ENCODE measurements around the gene CMSS1.

Gene CMSS1

GRCh38 chr3:99943931-99944761 lies 126.5 kb downstream of the CMSS1 start:
- in situ Hi-C loops (cut with HindIII; ENCODE audit: low sequenced_read_pairs) = no loop called here
- no peak overlapping the region for H3K4me3 ChIP-seq (ENCODE audit: low read depth, low read length)
- no peak for DNase-seq (ENCODE audit: low read depth)
- TF ChIP-seq, protein P1, sequence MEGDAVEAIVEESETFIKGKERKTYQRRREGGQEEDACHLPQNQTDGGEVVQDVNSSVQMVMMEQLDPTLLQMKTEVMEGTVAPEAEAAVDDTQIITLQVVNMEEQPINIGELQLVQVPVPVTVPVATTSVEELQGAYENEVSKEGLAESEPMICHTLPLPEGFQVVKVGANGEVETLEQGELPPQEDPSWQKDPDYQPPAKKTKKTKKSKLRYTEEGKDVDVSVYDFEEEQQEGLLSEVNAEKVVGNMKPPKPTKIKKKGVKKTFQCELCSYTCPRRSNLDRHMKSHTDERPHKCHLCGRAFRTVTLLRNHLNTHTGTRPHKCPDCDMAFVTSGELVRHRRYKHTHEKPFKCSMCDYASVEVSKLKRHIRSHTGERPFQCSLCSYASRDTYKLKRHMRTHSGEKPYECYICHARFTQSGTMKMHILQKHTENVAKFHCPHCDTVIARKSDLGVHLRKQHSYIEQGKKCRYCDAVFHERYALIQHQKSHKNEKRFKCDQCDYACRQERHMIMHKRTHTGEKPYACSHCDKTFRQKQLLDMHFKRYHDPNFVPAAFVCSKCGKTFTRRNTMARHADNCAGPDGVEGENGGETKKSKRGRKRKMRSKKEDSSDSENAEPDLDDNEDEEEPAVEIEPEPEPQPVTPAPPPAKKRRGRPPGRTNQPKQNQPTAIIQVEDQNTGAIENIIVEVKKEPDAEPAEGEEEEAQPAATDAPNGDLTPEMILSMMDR (IDR thresholded peaks at IDR 0.05; ENCODE audit: low read depth, low read length, missing control alignments) = no peak

GRCh38 chr3:99945328-99945995 lies 127.8 kb downstream of the CMSS1 start:
- TF ChIP-seq, protein P1 (IDR thresholded peaks at IDR 0.05; ENCODE audit: low read depth, low read length, missing control alignments) = no peak
- in situ Hi-C loops (cut with HindIII; ENCODE audit: low sequenced_read_pairs) = no loop called here
- DNase-seq (ENCODE audit: low read depth) = peak; percentile 78
- no peak overlapping the region for H3K4me3 ChIP-seq (ENCODE audit: low read depth, low read length)

DNA sequence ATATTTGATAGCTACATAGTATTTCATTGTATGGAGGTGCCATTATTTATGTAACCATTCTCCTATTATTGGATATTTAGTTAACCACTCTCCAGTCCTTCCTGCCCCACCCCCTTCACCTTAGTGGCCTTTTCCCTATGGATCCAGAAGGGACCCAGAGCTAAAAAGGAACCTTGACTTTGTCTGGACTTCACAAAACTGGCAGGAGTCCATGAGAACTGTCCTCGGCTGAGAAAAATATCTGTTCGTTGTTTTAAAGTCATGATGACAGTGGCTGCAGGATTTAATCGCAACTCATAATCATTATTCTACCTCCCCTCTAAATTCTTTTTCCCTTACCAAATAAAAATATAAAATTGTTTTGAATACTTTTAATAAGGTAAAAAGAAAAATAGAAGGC lies 129.7 kb downstream of the CMSS1 start:
- in situ Hi-C loops (cut with HindIII; ENCODE audit: low sequenced_read_pairs) = no loop called here

GRCh38 chr3:99948467-99949089 lies 130.9 kb downstream of the CMSS1 start:
- no peak overlapping the region for H3K4me3 ChIP-seq (ENCODE audit: low read depth, low read length)
- DNase-seq (ENCODE audit: low read depth) = no peak
- in situ Hi-C loops (cut with HindIII; ENCODE audit: low sequenced_read_pairs) = no loop called here
- TF ChIP-seq, protein P1 (IDR thresholded peaks at IDR 0.05; ENCODE audit: low read depth, low read length, missing control alignments) = no peak

More for the DNA sequence above, 129.7 kb downstream of the CMSS1 start:
- DNase-seq (ENCODE audit: low read depth) = no peak
- TF ChIP-seq, protein P1 (IDR thresholded peaks at IDR 0.05; ENCODE audit: low read depth, low read length, missing control alignments) = no peak
- H3K4me3 ChIP-seq (ENCODE audit: low read depth, low read length) = no peak overlapping the region

GRCh38 chr3:99949956-99950670 lies 132.5 kb downstream of the CMSS1 start:
- no peak overlapping the region for H3K4me3 ChIP-seq (ENCODE audit: low read depth, low read length)
- TF ChIP-seq, protein P1 (IDR thresholded peaks at IDR 0.05; ENCODE audit: low read depth, low read length, missing control alignments) = no peak
- DNase-seq (ENCODE audit: low read depth) = no peak
- in situ Hi-C loops (cut with HindIII; ENCODE audit: low sequenced_read_pairs) = no loop called here

GRCh38 chr3:99950921-99951320 lies 133.3 kb downstream of the CMSS1 start:
- no peak overlapping the region for H3K4me3 ChIP-seq (ENCODE audit: low read depth, low read length)
- in situ Hi-C loops (cut with HindIII; ENCODE audit: low sequenced_read_pairs) = no loop called here
- DNase-seq (ENCODE audit: low read depth) = no peak
- TF ChIP-seq, protein P1 (IDR thresholded peaks at IDR 0.05; ENCODE audit: low read depth, low read length, missing control alignments) = no peak
